Type B pancreatic cell (in vitro differentiated cells): ENCODE data around the gene SPCS2. TPM values are rescaled to one million over a fixed set of nuclear protein-coding genes. Genes with fewer than 3 reads are reported as not detected.

ENCODE experiments used
- DNase-seq: peaks from one replicate; pipeline ENCODE4 v3.0.0; 2021; ENCODE audit warnings: mixed read lengths; ENCODE audit not compliant: unreplicated experiment; ENCODE audit errors: extremely low spot score
- H3K27ac Mint-ChIP-seq: 2 replicates; pipeline ENCODE4 v1.8.0; 2021; ENCODE audit warnings: mild to moderate bottlenecking, mixed read lengths
- H3K27me3 Mint-ChIP-seq: 2 replicates; pipeline ENCODE4 v1.8.0; 2021; ENCODE audit warnings: mixed read lengths
- H3K36me3 Mint-ChIP-seq: 2 replicates; pipeline ENCODE4 v1.8.0; 2021; ENCODE audit warnings: mixed read lengths
- H3K4me1 Mint-ChIP-seq: one replicate; pipeline ENCODE4 v1.8.0; 2021; ENCODE audit warnings: mixed read lengths; ENCODE audit not compliant: unreplicated experiment
- H3K4me3 Mint-ChIP-seq: 2 replicates; pipeline ENCODE4 v1.8.0; 2021; ENCODE audit warnings: mild to moderate bottlenecking, mixed read lengths
- H3K9me3 Mint-ChIP-seq: 2 replicates; pipeline ENCODE4 v1.8.0; 2021; ENCODE audit warnings: mixed read lengths
- total RNA-seq: library from RNA; stranded (reverse); gene quantifications from 2 replicates; pipeline ENCODE4 v1.2.1, GENCODE V29; 2021; ENCODE audit warnings: low replicate concordance
- TF ChIP-seq, protein P1 (sequence below): fragments of 200-600 bp; sonication (generic); conservative IDR thresholded peaks from 2 replicates; pipeline ENCODE4 v1.5.0; 2021; ENCODE audit warnings: antibody characterized with exemption, mild to moderate bottlenecking

The SPCS2 gene
- total RNA-seq, 1 donor from 2014 or later, result 190 TPM

DNA sequence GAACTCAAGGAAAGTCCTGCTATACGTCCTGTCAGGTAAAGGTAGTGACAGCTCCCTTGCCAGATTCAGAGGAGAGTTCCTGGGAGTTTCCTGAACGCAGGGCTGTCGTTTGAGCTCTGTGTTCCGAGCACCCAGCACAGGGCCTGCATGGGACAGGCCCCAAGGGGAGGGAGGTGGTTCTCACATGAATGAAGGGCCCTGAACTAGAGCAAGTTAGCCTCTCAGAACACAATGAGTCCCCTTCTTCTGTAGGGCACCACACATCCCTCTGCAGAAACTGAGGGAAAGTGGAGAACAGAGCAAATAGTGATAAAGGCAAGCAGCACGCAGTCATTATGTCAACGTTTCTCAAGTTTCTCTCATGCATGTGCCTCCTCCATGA, 75.0 kb downstream of the SPCS2 start:
- H3K4me1 Mint-ChIP-seq, result peaks cover 5% of the 10 kb centered on the region
- H3K27me3 Mint-ChIP-seq, result no peaks in the 10 kb centered on the region
- no peaks in the 10 kb centered on the region for H3K9me3 Mint-ChIP-seq
- H3K4me3 Mint-ChIP-seq, result no peak overlapping the region
- TF ChIP-seq, protein P1, sequence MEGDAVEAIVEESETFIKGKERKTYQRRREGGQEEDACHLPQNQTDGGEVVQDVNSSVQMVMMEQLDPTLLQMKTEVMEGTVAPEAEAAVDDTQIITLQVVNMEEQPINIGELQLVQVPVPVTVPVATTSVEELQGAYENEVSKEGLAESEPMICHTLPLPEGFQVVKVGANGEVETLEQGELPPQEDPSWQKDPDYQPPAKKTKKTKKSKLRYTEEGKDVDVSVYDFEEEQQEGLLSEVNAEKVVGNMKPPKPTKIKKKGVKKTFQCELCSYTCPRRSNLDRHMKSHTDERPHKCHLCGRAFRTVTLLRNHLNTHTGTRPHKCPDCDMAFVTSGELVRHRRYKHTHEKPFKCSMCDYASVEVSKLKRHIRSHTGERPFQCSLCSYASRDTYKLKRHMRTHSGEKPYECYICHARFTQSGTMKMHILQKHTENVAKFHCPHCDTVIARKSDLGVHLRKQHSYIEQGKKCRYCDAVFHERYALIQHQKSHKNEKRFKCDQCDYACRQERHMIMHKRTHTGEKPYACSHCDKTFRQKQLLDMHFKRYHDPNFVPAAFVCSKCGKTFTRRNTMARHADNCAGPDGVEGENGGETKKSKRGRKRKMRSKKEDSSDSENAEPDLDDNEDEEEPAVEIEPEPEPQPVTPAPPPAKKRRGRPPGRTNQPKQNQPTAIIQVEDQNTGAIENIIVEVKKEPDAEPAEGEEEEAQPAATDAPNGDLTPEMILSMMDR, result no peak
- H3K36me3 Mint-ChIP-seq, result no peaks in the 10 kb centered on the region
- H3K27ac Mint-ChIP-seq, result no peak overlapping the region
- no peak for DNase-seq

DNA sequence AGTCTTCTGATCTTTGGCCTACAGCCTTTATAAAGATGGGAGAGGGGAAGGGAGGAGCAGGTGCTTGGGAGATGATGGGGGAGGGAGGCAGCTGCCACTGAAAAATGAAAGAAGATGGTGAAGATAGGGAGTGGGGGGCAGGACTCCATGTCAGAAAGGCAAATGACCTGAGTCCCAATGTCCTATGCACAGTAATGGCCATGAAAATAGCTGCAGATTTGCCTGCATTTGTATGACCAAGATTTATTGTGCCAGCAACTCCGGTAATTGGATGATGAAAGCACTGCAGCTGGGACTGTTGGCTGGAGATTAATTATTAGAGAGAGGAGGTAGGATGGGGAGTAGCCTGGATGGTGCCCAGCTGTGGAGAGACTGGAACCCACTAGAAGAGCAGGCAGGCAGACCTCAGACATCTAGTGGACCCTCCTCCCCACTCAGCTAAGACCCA, 75.7 kb downstream of the SPCS2 start:
- TF ChIP-seq, protein P1, result no peak
- Mint-ChIP-seq H3K36me3 (no peaks in the 10 kb centered on the region), H3K4me3 (no peak overlapping the region), H3K4me1 (peaks cover 5% of the 10 kb centered on the region), H3K27me3 (no peaks in the 10 kb centered on the region), H3K9me3 (no peaks in the 10 kb centered on the region), H3K27ac (no peak overlapping the region)
- DNase-seq, result no peak

DNA sequence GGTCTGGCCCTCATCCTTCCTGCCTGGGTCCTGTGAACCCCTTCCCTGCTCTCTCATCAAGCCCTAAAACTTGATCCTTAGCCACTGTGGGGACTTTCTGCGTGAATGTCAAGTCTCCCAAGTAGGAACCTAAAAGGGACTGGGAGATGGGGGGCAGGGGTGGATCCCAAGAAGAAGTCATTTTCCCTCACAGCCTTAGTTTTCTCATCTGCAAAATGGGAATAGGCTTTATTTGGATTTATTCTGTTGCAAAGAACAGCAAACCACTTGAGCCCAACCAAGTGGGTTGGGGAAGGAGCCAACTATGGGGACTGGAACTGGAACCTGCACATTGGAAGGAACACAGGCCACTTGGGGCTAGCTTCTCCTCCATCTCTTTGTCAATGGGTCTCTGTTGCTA, 76.5 kb downstream of the SPCS2 start:
- Mint-ChIP-seq H3K9me3 (no peaks in the 10 kb centered on the region), H3K4me1 (peaks cover 5% of the 10 kb centered on the region), H3K4me3 (no peak overlapping the region), H3K27ac (no peak overlapping the region), H3K27me3 (no peaks in the 10 kb centered on the region), H3K36me3 (no peaks in the 10 kb centered on the region)
- no peak for DNase-seq
- TF ChIP-seq, protein P1, result no peak

DNA sequence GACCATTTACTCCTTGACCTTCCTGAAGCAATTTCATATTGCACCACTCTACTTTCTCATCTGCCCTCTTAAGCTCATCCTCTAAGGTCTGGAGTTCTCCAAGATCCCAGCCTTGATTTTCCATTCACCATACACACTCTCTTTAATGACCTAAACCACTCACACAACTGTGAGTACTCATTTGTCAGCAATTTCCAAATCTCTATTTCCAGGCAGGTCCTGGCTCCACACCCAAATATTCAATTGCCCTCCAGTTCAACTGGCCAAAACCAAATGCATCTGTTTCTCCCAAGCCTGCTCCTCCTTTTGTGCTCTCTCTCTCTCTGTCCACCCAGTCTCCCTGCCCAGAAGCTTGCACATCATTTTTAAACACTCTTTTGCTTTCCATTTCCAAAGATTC, 79.3 kb downstream of the SPCS2 start:
- no peaks in the 10 kb centered on the region for H3K9me3 Mint-ChIP-seq
- H3K27me3 Mint-ChIP-seq, result no peaks in the 10 kb centered on the region
- TF ChIP-seq, protein P1, result no peak
- H3K36me3 Mint-ChIP-seq, result no peaks in the 10 kb centered on the region
- no peaks in the 10 kb centered on the region for H3K4me1 Mint-ChIP-seq
- no peak for DNase-seq
- H3K27ac Mint-ChIP-seq, result no peak overlapping the region
- no peak overlapping the region for H3K4me3 Mint-ChIP-seq

Other genes with a start within 250 kb of the SPCS2 start
- gene CHRDL2, start 217.8 kb upstream of the SPCS2 start, total RNA-seq, result 1.4 TPM in 1 of 2 replicates, not detected in the other
- 16.8 and 18.8 TPM in 2 replicates for gene RNF169, start 200.4 kb upstream of the SPCS2 start, total RNA-seq
- 5.1 and 8.8 TPM in 2 replicates for gene XRRA1, start 175 bp upstream of the SPCS2 start, total RNA-seq
- 5.5 and 10.8 TPM in 2 replicates for gene NEU3, start 39.7 kb downstream of the SPCS2 start, total RNA-seq
- not detected in 2 replicates for gene OR2AT4, start 147.6 kb downstream of the SPCS2 start, total RNA-seq
- 5.6 and 23.5 TPM in 2 replicates for gene SLCO2B1, start 201.8 kb downstream of the SPCS2 start, total RNA-seq